ENCODE measurements around the gene VIL1. TPM values are rescaled to one million over a fixed set of nuclear protein-coding genes. Genes with fewer than 3 reads are reported as not detected.
A peak's percentile ranks its signal among the peaks of the same experiment; 100 is the strongest.

VIL1 gene
- total RNA-seq, 2 donors from 2014 or later: not detected

DNA sequence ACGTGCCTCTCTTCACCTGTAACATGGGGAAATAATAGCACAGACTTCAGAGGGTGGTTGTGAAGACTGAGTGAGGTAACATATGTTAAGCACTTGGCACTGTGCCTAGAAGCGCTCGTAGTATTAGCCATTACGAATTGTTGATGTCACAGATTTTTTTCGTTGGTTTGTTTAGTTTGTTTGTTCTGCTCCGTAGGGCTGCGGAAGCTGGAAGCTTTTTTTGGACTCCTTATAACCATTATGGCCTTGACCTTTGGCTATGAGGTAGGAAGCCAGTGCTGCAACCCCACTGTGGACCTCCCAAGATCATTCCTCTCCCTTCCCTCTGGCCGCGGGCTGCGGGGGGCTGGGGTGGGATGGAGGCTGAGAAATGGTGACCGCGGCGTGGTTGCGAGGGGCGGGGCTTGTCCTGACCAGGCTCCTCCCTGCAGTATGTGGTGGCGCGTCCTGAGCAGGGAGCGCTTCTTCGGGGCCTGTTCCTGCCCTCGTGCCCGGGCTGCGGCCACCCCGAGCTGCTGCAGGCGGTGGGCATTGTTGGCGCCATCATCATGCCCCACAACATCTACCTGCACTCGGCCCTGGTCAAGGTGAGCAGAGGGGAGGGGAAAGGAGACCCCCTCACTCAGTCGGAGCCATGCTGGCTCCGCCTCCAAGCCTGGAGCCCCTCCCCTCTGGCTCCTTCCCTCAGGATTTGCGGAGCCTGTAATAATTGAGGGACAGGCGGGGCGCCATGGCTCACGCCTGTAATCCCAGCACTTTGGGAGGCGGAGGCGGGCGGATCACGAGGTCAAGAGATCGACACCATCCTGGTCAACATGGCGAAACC is 31.3 kb upstream of the VIL1 start:
- H3K4me3 Mint-ChIP-seq: peak overlapping the region; percentile 10 to 32
- no peaks in the 10 kb centered on the region for H3K36me3 Mint-ChIP-seq (ENCODE audit: insufficient read depth in 2 of 2)
- DNase-seq: no peak
- peaks cover 4% of the 10 kb centered on the region for H3K4me1 Mint-ChIP-seq (ENCODE audit: low read depth)
- no peak overlapping the region for H3K27ac Mint-ChIP-seq
- ATAC-seq (replicated peaks in 1 of 2): peak; percentile 40 to 59
- no peaks in the 10 kb centered on the region for H3K9me3 Mint-ChIP-seq
- H3K27me3 Mint-ChIP-seq (ENCODE audit: low read depth): peaks cover 6% of the 10 kb centered on the region

DNA sequence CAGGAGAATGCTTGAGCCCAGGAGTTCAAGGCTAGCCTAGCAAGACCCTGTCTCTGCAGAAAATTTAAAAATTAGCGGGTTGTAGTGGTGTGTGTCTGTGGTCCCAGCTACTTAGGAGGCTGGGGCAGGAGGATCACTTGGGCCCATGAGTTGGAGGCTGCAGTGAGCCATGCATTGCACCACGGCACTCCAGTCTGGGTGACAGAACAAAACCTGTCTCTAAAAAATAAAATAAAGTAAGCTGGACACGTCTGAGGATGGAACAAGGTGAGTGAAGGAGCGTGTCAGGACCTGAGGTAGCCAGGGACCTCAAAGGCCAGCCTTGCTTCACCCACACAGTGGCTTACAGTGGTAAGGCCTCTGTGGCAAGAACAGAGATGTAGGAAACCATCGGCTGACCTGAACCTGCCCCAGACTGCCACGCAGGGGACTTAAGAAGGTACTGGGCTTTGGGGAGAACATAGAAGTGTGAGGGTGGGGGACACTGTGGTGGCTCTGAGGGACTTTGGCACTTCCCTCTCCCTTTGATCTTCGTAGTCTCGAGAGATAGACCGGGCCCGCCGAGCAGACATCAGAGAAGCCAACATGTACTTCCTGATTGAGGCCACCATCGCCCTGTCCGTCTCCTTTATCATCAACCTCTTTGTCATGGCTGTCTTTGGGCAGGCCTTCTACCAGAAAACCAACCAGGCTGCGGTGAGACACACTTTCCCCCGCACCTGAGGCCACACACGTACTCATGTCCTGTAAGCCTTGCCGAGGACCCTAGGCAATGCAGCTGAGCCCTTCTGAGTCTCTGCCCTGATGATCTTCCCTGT is 29.4 kb upstream of the VIL1 start:
- H3K27me3 Mint-ChIP-seq (ENCODE audit: low read depth): peaks cover 6% of the 10 kb centered on the region
- H3K9me3 Mint-ChIP-seq: no peaks in the 10 kb centered on the region
- no peak overlapping the region for H3K4me3 Mint-ChIP-seq
- H3K4me1 Mint-ChIP-seq (ENCODE audit: low read depth): peaks cover 11% of the 10 kb centered on the region
- no peaks in the 10 kb centered on the region for H3K36me3 Mint-ChIP-seq (ENCODE audit: insufficient read depth in 2 of 2)
- H3K27ac Mint-ChIP-seq: no peak overlapping the region
- DNase-seq (no peak), ATAC-seq (replicated peaks in 1 of 2) (no peak)

DNA sequence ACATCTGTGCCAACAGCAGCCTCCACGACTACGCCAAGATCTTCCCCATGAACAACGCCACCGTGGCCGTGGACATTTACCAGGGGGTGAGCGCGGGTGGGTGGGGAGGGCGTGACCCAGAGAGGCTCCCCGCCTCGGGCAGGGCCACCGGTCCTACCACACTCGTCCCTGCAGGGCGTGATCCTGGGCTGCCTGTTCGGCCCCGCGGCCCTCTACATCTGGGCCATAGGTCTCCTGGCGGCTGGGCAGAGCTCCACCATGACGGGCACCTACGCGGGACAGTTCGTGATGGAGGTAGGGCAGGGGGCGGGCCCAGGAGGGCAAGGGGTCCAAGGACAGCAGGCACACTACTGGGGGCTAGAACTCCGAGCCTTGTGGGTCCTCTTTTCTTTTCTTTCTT is 27.7 kb upstream of the VIL1 start:
- H3K27ac Mint-ChIP-seq: no peak overlapping the region
- H3K36me3 Mint-ChIP-seq (ENCODE audit: insufficient read depth in 2 of 2): no peaks in the 10 kb centered on the region
- H3K27me3 Mint-ChIP-seq (ENCODE audit: low read depth): peaks cover 6% of the 10 kb centered on the region
- no peak for DNase-seq
- no peaks in the 10 kb centered on the region for H3K9me3 Mint-ChIP-seq
- ATAC-seq (replicated peaks in 1 of 2): no peak
- no peak overlapping the region for H3K4me3 Mint-ChIP-seq
- H3K4me1 Mint-ChIP-seq (ENCODE audit: low read depth): peaks cover 19% of the 10 kb centered on the region

DNA sequence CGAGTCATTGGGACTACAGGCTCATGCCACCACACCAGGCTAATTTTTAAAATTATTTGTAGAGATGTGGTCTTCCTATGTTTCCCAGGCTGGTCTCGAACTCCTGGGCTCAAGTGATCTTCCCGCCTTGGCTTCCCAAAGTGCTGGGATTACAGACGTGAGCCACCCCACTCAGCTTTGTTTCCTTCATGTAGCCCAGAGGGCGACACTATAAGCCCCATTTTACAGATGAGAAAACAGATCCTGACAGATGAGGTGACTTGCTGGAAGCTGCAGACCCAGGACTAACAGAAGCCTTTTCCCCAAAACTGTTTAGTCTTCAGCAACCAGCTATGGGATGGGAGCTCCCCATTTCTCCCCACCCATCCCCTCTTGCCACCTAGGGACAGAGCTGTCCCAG is 26.5 kb upstream of the VIL1 start:
- peaks cover 0 to 2% of the 10 kb centered on the region in 2 donors for H3K36me3 Mint-ChIP-seq (ENCODE audit: insufficient read depth in 2 of 2)
- no peaks in the 10 kb centered on the region for H3K9me3 Mint-ChIP-seq
- no peak overlapping the region for H3K27ac Mint-ChIP-seq
- DNase-seq: no peak
- peaks cover 27% of the 10 kb centered on the region for H3K4me1 Mint-ChIP-seq (ENCODE audit: low read depth)
- H3K4me3 Mint-ChIP-seq: no peak overlapping the region
- ATAC-seq (replicated peaks in 1 of 2): no peak
- peaks cover 9% of the 10 kb centered on the region for H3K27me3 Mint-ChIP-seq (ENCODE audit: low read depth)

DNA sequence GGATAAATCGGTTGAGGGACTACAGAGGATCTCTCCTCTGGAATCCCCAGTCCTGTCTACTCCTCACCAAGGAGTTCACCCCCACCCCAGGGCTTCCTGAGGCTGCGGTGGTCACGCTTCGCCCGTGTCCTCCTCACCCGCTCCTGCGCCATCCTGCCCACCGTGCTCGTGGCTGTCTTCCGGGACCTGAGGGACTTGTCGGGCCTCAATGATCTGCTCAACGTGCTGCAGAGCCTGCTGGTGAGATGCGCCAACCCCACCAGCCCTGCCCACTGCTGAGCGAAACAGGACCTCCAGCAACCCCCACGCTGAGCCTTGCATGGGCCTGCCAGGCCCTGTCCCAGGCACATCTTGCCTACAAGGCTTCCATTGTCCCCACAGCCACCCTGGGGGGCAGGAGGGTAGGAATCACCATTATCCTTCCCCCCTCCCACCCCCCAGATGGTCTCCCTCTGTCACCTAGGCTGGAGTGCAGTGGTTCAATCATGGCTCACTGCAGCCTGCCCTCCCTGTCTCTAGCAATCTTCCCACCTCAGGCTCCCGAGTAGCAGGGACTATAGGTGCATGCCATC is 25.9 kb upstream of the VIL1 start:
- Mint-ChIP-seq H3K9me3 (no peaks in the 10 kb centered on the region), H3K27me3 (ENCODE audit: low read depth) (peaks cover 14% of the 10 kb centered on the region), H3K27ac (no peak overlapping the region), H3K4me3 (no peak overlapping the region), H3K36me3 (ENCODE audit: insufficient read depth in 2 of 2) (peaks cover 0 to 2% of the 10 kb centered on the region in 2 donors), H3K4me1 (ENCODE audit: low read depth) (peaks cover 32% of the 10 kb centered on the region)
- DNase-seq (no peak), ATAC-seq (replicated peaks in 1 of 2) (no peak)

DNA sequence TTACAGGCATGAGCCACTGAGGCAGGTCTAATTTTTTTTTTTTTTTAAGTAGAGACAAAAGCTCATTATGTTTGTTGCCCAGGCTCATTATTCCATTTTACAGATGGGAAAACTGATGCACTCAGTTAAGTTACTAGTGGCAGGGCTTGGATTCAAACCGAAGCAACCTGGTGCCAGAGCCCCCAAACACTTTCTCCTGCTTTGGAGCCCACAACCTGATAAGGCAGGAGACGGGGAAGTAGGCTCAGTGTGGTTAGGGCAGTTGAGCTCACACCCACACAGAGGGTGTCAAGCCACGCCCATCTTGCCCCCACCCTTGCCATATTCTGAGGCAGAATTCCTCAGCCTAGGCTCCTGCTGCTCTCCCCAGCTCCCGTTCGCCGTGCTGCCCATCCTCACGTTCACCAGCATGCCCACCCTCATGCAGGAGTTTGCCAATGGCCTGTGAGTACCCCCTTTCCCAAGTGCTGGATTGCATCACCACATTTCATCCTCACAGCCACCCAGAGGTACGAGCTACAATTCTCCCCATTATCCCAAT is 25.1 kb upstream of the VIL1 start:
- Mint-ChIP-seq H3K27ac (no peak overlapping the region), H3K4me1 (ENCODE audit: low read depth) (peaks cover 34% of the 10 kb centered on the region), H3K36me3 (ENCODE audit: insufficient read depth in 2 of 2) (peaks cover 0 to 2% of the 10 kb centered on the region in 2 donors), H3K4me3 (no peak overlapping the region), H3K9me3 (no peaks in the 10 kb centered on the region), H3K27me3 (ENCODE audit: low read depth) (peaks cover 15% of the 10 kb centered on the region)
- no peak for ATAC-seq (replicated peaks in 1 of 2)
- DNase-seq: no peak

DNA sequence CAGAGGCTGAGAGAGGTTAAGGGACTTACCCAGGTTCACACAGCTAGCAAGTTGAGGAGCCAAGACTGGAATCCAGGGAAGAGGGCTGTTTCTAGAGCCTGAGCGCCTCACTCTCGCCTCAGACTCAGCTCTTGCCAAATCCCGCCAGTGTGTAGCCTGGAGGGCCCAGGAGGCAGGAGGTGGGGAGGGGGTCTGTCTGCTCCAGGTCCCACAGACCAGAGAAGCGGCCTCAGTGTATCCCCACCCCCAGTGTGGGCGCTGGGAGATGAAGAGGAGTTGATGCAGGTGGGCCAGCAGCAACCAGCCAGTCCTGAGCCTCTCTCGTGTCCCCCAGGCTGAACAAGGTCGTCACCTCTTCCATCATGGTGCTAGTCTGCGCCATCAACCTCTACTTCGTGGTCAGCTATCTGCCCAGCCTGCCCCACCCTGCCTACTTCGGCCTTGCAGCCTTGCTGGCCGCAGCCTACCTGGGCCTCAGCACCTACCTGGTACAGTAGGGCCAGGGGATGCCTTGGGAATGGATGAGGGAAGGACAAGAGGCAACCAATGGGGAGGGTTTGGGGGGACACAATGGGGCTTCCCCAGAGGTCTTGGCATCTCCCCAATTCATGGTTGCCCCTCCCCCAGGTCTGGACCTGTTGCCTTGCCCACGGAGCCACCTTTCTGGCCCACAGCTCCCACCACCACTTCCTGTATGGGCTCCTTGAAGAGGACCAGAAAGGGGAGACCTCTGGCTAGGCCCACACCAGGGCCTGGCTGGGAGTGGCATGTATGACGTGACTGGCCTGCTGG is 24.4 kb upstream of the VIL1 start:
- H3K27ac Mint-ChIP-seq: no peak overlapping the region
- H3K9me3 Mint-ChIP-seq: no peaks in the 10 kb centered on the region
- peaks cover 34% of the 10 kb centered on the region for H3K4me1 Mint-ChIP-seq (ENCODE audit: low read depth)
- H3K4me3 Mint-ChIP-seq: no peak overlapping the region
- peaks cover 0 to 2% of the 10 kb centered on the region in 2 donors for H3K36me3 Mint-ChIP-seq (ENCODE audit: insufficient read depth in 2 of 2)
- peaks cover 15% of the 10 kb centered on the region for H3K27me3 Mint-ChIP-seq (ENCODE audit: low read depth)
- ATAC-seq (replicated peaks in 1 of 2) (no peak), DNase-seq (no peak)

DNA sequence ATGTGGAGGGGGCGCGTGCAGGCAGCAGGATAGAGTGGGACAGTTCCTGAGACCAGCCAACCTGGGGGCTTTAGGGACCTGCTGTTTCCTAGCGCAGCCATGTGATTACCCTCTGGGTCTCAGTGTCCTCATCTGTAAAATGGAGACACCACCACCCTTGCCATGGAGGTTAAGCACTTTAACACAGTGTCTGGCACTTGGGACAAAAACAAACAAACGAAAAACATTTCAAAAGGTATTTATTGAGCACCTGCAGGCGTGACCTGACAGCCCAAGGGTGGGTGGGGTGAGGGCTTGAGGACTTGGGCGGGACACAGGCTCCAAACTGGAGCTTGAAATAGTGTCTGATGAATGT is 23.9 kb upstream of the VIL1 start:
- no peak overlapping the region for H3K27ac Mint-ChIP-seq
- peaks cover 0 to 2% of the 10 kb centered on the region in 2 donors for H3K36me3 Mint-ChIP-seq (ENCODE audit: insufficient read depth in 2 of 2)
- H3K4me3 Mint-ChIP-seq: no peak overlapping the region
- H3K9me3 Mint-ChIP-seq: no peaks in the 10 kb centered on the region
- H3K4me1 Mint-ChIP-seq (ENCODE audit: low read depth): peaks cover 34% of the 10 kb centered on the region
- DNase-seq: no peak
- peaks cover 15% of the 10 kb centered on the region for H3K27me3 Mint-ChIP-seq (ENCODE audit: low read depth)
- ATAC-seq (replicated peaks in 1 of 2): no peak

DNA sequence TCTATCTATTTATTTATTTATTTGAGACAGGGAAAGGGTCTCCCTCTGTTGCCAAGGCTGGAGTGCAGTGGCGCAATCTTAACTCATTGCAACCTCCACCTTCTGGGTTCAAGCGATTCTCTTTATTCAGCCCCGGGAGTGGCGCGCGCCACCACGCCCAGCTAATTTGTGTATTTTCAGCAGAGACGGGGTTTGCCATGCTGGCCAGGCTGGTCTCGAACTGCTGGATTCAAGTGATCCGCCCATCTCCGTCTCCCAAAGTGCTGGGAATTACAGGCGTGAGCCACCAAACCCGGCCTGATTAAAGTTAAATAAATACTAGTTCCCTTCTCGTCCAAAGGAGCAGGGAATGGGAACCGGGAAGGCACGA is 23.5 kb upstream of the VIL1 start:
- H3K9me3 Mint-ChIP-seq: no peaks in the 10 kb centered on the region
- H3K4me1 Mint-ChIP-seq (ENCODE audit: low read depth): peaks cover 34% of the 10 kb centered on the region
- H3K36me3 Mint-ChIP-seq (ENCODE audit: insufficient read depth in 2 of 2): peaks cover 0 to 2% of the 10 kb centered on the region in 2 donors
- H3K4me3 Mint-ChIP-seq: peak overlapping the region; percentile 89 to 90
- peaks cover 15% of the 10 kb centered on the region for H3K27me3 Mint-ChIP-seq (ENCODE audit: low read depth)
- ATAC-seq (replicated peaks in 1 of 2) (no peak), DNase-seq (no peak)
- peak overlapping the region; percentile 14 for H3K27ac Mint-ChIP-seq

DNA sequence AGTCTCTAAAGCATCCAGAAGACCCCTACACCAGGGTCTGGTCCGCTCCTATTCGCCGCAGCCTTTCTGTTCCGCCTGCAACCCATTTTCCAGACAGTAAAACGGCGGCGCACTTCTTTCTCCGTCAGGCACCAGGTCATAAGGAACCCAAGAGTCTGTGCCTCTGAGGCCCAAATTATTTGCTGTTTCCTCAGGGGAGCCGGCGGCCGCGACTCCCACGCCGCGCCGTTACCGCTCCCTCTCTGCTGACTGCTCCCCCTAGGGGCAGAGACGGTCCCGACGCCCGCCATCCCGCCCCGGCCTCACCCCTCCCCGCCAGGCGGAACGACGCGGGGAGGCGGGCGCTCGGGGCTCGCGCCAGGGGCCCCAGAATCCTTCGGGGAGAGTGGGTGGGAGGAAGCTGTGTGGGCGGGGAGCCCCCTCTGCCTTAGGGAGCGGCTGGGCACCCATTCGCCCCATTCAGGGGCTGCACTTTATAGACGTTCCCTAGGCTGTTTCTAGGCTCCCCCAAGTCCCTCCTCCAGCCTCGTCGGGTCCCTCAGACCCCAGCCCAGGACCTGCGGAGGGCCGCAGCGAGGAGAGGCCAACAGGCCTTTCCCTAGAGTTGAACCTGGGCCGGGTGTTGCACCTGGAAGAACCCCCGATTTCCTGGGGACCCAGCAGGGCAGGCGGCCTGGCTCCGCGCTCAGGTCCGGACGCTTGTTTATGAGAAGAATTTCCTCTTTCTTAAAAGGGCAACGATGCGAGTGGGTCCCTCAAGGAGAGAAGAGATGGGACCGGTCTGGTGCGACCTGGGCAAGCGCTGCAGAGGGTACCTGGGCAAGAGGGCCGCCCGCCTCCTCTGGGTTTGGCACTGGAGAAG is 22.9 kb upstream of the VIL1 start:
- Mint-ChIP-seq H3K27me3 (ENCODE audit: low read depth) (peaks cover 15% of the 10 kb centered on the region), H3K4me1 (ENCODE audit: low read depth) (peaks cover 34% of the 10 kb centered on the region), H3K27ac (peak overlapping the region; percentile 78), H3K36me3 (ENCODE audit: insufficient read depth in 2 of 2) (peaks cover 0 to 2% of the 10 kb centered on the region in 2 donors), H3K9me3 (no peaks in the 10 kb centered on the region), H3K4me3 (peak overlapping the region; percentile 89 to 90)
- DNase-seq (peak; percentile 95), ATAC-seq (replicated peaks in 1 of 2) (peak; percentile 65 to 69)

DNA sequence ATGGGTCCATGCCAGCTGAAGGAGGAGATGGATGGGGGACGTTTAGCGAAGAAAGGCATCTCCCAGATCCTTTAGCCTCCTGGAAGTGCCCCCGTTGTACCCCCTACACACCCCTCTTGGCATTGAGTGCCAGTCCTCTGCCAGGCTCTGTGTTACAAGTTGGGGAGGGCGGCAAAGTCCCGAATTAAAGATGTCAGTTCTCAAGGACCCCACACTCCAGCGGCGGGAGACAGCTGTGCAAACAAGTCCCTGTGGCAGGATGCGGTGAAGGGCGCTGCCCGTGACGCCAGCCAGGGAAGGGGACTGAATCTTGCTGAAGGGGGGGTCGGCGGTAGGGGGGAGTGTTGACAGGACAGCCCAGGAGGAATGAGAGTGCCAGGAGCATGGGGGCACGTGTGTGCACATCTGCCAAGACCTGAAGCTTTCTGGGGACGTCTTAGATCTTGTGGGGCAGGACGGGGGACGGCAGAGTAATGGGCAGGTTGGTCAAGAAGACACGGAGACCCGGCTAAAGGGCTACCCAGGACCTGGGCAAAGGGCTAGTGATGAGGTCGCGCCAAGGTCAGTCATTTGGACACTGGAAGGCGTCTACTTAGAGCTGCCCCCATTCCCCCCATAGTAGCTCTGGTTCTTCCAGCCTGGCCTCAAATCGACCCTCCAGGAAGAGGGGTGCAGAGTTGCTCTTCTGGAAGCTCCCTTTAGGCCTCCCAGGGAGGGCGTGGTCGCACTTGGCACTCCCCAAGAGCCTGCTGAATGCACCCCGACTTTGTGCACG is 22.0 kb upstream of the VIL1 start:
- ATAC-seq (replicated peaks in 1 of 2): peak; percentile 1 to 2
- Mint-ChIP-seq H3K27me3 (ENCODE audit: low read depth) (peaks cover 15% of the 10 kb centered on the region), H3K27ac (peak overlapping the region; percentile 78), H3K36me3 (ENCODE audit: insufficient read depth in 2 of 2) (peaks cover 0 to 2% of the 10 kb centered on the region in 2 donors), H3K4me3 (peak overlapping the region; percentile 89 to 90), H3K4me1 (ENCODE audit: low read depth) (peaks cover 40% of the 10 kb centered on the region), H3K9me3 (no peaks in the 10 kb centered on the region)
- DNase-seq: peak; percentile 59 to 69
